Epidermal melanocyte (primary cell): Measurements from ENCODE around the gene DOCK10.

ENCODE experiments used
- DNase-seq: peaks from one replicate; pipeline ENCODE4 v3.0.0; 2011; ENCODE audit warnings: low spot score; ENCODE audit not compliant: insufficient read length

DOCK10 gene

DNA sequence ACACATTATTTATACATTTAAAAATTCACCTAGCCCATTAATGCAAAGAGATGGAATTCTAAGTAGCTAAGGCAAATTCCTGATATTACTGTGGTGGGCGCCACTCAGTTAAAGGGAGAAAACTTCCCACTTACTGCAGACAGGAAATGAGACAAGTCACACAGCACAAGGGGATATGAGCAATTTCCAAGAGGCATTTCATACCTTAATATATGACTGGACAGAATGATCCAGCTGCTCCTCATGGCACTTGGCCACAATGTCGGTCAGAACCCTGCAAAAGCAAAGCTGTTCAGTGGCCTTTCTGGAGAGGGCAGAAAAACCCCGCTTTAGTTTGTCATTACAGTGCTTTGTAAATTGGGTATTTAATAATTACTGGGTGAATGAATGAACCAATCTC, 204.7 kb downstream of the DOCK10 start:
- no peak for DNase-seq

GRCh38 chr2:224837066-224837465, 205.2 kb downstream of the DOCK10 start:
- DNase-seq = no peak

DNA sequence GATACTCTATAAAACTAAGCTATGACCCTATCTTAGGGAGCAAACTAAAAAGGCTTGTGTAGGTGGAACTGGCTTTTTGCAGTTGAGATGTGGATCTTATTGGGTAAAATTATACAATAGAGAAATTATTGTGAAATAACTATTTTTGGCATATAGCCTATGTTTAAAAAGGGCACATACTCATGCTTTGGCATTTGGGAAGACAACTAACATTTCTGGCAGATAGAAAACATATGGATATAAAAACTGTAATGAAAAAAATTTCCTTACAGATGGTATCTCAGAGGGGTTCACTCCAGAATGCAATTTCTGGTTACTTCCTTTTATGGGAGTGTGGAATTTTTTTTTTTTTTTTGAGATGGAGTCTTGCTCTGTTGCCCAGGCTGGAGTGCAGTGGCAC, 206.0 kb downstream of the DOCK10 start:
- no peak for DNase-seq

DNA sequence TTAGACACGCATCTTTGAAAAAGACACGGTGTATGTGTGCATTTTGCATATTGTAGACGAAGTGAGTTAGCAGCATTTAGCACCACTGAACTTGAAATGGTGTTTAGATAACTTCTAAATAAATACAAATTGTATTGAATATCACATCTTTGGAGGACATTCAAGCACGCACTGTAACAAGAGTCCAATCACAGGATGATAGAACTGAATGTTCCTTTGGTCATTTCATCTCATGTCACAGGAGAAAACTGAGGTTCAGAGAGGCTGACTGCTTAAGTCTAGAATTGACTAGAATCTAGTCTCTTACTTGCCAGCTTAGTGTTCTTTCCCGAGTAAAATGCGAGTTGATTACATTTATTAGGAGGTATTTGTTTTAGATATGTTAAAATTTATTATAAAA, 206.9 kb downstream of the DOCK10 start:
- no peak for DNase-seq

DNA sequence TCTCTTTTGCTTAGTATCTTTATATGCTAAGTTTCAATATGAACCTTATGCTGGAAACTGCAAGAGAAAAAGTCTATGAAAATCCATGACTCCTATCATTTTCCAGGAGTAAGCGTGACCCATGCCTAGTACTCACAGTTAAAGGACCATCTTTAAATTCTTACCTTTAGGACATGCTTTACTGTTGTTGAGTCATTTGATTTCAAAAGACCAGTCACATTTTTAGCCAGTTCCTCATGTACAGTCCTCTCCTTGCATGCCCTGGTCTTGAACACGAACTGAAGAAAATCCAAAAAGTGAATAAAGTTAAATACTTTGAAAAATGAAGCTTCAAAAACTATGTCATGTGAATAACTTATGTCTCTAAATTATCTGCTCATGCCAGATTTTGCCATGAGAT, 208.3 kb downstream of the DOCK10 start:
- DNase-seq = no peak

GRCh38 chr2:224832207-224832606, 210.1 kb downstream of the DOCK10 start:
- DNase-seq = no peak

- no peak for DNase-seq
Measured at GRCh38 chr2:224831530-224831929, 210.7 kb downstream of the DOCK10 start.

DNA sequence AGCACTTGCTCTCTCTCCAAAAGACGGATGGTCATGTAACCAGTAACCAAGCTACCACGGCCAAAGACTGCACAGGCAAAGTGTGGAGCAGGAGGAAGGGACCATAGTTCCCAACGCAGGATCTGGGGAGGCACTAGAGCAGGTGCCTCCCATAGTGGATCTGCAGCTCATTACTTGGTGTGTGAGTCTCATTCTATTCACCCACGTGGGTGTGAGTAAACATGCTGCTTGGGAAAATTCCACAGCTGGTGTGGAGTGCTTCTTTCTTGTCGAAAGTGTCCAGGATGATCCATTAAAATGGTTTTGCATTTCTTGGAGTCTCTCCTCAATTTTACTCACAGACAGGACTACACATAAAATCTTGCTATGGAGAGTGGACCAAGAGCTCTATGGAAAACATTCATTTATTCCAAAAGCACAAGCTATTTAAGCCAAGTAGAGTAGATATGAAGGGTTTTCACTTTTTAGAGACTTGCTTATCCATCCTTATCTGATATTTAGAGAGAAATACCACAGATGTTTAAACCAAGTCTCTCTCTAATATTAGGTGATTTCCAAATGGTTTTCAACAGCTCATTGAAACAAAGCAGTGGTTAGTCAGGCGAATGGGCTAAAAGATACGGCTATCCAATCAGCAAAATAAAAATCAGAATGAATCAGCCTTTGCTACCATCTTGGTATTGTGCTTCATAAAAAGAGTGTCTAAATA, 221.8 kb downstream of the DOCK10 start:
- no peak for DNase-seq

DNA sequence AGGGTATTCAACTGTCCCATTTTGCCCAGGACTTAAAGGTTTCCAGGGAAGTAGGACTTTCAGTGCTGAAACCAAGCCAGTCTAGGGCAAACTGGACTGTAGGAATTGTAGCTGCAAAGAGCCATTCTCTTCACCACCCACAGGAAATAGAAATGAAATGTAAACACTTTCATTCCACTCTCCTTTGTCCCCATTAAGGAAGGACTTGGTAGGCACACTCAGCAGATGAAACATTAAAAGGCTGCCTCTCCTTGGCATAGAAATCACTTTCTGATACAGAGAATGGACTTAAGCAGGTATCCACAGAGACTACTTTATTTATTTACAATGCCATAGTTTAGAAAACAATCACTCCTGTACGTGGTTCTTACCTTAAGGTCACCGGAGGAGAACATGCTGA, 223.2 kb downstream of the DOCK10 start:
- no peak for DNase-seq

DNA sequence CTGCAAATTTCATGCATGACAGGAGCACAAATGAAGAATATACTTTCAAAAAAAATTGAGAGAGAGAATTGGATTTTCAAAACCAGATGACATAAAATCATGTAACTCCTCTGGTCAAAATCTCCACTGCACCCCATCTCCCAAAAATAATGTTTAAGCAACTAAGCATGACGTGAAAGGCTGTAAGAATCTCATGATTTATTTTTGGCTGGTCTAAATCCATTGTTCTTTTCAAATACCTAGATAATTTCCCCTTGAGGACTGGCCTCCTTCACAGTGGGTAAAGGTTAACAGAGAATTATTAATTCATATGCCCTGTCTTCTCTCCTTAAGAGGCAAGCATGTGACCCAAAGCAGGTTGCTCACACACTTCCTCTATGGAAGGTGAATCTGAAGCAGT, 224.6 kb downstream of the DOCK10 start:
- no peak for DNase-seq

DNA sequence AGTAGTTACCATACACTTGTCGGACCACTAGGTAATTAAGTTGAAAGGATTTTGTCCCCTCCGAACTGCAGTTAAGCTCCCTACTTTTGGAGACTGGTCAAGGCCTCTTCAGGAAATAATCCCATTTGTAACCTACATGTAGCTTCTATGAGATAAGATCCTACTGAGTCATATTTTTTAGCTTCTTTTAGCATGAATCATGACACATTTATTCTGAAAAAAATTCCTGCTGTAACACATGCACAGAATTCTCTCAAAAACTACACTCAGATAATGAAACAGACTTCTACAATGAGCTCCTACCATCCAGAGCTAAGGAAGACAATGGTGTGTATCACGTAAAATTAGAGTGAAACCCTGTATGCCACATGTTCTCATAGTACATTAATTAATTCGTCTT, 225.5 kb downstream of the DOCK10 start:
- DNase-seq = no peak

- no peak for DNase-seq
Measured at GRCh38 chr2:224813578-224813977, 228.7 kb downstream of the DOCK10 start.

DNA sequence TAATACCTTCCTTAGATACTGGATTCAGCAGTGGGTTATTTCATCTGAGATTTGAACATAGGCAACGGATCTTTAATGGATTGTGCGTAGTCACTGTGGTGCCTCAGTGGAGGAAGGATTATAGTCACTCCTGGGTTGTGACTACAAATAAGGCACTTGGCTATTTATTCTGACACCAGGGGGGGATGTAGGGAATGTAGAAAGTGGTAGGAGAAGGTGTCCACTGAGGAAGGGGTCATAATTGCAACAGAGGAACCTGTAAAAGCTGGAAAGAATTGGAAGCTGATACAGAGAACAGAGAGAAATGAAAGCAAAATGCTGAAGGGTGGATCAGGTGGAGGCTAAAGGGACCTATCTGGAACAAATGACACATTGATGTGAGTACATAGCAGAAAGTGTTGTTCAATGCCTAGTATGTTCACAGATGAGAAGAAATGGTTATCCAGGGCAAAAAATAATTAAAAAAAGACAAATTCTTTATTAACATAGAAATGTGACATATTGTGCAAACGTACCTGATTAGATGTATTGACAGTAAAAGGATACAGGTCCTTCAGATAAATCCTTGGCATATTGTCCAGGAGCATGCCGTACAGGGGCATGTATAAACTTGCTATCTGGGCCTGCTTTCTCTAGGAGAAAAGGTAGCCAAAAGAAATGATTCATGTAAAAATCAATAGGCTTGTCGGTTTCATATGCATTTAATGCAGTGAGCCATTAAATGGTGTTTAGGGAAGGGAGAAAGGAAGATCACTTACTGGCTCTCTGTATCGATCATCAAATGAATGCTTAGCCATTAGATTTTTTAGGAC, 234.9 kb downstream of the DOCK10 start:
- no peak for DNase-seq

DNA sequence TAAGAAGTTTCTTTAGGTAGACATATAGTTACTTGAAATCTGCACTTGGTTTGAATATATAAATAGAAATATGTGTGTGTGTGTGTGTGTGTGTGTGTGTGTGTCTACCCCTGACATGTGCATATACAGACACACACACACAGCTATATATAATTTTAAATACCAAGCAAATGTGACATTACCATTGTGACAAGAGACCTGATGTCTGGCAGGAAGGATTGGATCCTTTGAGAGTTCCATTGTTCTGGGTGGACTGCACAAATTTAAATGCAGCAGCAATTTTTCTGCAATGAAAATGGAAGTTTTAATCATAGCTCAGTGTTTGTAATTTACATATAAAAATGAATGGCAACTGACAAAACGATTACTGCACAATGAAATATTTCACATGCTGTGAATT, 238.3 kb downstream of the DOCK10 start:
- no peak for DNase-seq

- no peak for DNase-seq
Measured at GRCh38 chr2:224802407-224802806, 239.9 kb downstream of the DOCK10 start.

GRCh38 chr2:224801360-224801759, 240.9 kb downstream of the DOCK10 start:
- no peak for DNase-seq

DNA sequence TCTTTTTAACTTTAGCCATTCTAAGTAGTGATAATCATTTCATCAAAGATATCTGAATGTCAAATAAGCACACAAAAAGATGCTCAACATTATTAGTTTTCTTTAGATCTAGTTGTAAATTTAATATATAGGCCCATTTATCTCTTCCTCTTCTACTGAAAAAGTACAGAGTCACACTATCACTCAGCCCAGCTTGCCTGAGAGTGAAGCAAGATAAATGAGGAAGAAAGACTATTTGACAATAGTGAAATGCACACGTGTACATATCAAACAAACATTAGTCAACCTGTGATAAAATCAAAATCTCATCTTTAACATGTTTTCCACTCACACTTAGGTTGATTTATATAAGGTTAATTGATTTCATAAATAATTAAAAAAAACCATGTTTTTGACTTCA, 242.6 kb downstream of the DOCK10 start:
- no peak for DNase-seq

GRCh38 chr2:224798180-224798579, 244.1 kb downstream of the DOCK10 start:
- no peak for DNase-seq

GRCh38 chr2:224796695-224797305, 245.5 kb downstream of the DOCK10 start:
- no peak for DNase-seq

DNA sequence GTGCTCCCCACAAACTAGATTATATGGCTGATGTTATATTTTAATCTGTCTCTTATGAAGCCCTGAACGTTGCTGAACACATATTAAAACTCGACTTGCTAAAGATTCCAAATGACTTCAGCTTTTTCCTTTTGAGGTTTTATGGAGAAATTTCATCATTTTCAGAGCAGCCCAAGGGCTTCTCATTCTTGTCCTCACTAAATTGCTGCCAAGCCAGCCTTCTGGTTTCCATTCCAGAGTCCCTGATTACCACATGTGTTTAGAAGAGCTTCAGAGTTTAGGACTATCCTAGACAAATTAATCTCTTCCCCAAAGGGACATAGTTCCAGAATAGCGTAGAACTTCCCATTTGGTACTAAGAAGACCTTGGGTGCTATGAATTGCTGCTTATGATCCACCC, 248.3 kb downstream of the DOCK10 start:
- DNase-seq = peak; percentile 23

DNA sequence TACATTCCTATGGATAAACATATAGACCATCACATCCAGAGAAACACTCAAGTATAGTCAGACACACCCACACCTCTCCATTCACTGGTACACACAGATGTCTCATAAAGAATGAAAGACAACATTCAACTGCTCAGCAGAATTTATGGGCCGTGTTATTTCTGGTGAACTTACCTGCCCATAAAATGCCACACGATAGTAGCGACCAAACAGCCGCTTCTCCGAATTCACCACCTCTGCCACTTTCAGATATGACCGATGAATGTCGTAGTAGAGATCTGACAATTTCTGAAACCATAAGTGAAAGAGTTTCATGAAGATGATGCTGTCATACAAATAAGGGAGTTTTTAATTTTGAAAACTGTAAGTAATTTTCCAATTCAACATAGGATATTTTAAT, 255.4 kb downstream of the DOCK10 start:
- DNase-seq = no peak

DNA sequence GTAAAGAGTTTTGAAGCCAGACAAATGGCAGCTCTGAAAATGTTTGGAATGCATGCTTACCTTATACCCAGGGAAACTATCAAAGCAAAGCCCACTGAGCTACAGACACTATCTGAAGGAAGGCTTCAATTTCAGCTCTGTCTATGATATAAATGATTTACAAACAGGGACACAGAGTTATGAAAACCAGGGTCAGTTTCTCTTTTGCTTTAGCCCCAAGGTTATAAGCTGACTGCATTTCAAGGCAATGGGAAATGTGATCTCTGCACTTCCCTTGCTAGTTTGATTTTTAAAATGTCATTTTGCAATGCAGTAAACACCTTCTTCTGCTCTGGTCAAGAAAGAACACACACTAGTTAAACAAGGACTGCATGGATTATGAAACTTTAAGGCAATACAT, 260.9 kb downstream of the DOCK10 start:
- DNase-seq = no peak

DNA sequence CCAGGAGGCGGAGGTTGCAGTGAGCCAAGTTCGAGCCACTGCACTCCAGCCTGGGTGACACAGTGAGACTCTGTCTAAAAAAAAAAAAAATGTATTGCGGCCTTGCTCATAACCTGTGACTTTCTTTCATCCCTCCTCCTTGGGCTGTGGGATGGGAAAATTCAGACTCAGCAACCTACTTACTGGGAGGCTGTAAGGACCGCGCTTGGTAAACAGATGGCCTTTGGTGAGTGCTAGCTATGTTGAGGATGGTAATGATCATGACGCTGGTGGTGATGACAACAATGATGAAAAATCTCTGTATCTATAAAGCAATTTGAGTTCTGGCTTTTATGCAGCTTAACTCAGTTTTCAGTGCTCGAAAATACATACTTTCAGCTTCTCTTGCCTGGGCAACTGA, 261.4 kb downstream of the DOCK10 start:
- no peak for DNase-seq
